Measurements from ENCODE around the gene ZP4.

The ZP4 gene

DNA sequence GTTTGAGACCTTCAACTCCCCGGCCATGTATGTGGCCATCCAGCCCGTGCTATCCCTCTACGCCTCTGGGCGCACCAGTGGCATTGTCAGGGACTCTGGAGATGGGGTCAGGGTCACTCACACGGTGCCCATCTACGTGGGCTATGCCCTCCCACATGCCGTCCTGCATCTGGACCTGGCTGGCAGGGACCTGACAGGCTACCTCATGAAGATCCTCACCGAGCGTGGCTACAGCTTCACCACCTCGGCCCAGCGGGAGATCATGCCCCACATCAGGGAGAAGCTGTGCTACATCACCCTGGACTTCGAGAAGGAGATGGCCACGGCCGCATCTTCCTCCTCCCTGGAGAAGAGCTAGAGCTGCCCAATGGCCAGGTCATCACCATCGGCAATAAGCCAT lies 36.5 kb upstream of the ZP4 start:
- no peak for TF ChIP-seq EGR1 (IDR thresholded peaks at IDR 0.05)
- TF ChIP-seq FOXM1 (IDR thresholded peaks at IDR 0.05; ENCODE audit: borderline replicate concordance, low read depth) = no peak
- no peak for TF ChIP-seq TCF12 (IDR thresholded peaks at IDR 0.05; ENCODE audit: low read depth)
- TF ChIP-seq EP300 (IDR thresholded peaks at IDR 0.05; ENCODE audit: borderline replicate concordance) = no peak
- no peak for TF ChIP-seq ZBTB7A (IDR thresholded peaks at IDR 0.05; ENCODE audit: low read depth)
- TF ChIP-seq CEBPB (IDR thresholded peaks at IDR 0.05) = no peak

DNA sequence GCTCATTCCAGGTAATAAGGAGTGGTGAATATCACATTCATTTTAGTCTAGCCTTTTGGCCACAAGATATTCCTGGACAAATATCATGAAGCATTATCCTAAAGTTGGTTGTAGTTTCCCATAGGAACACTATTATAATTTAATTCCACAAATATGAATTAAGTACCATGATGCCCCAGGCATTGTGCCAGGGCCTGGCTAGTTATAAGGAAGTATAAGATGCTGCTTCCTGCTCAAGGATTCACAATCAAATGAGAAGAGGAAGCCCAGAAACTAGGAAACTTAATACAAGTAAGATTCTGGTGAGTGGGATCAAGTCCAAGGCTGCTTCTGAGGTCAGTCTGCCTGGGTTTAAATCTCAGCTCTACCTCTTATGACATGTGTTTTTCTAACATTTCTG lies 30.6 kb upstream of the ZP4 start:
- no peak for TF ChIP-seq ZBTB7A (IDR thresholded peaks at IDR 0.05; ENCODE audit: low read depth)
- TF ChIP-seq, protein P1, sequence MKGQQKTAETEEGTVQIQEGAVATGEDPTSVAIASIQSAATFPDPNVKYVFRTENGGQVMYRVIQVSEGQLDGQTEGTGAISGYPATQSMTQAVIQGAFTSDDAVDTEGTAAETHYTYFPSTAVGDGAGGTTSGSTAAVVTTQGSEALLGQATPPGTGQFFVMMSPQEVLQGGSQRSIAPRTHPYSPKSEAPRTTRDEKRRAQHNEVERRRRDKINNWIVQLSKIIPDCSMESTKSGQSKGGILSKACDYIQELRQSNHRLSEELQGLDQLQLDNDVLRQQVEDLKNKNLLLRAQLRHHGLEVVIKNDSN (IDR thresholded peaks at IDR 0.05) = no peak
- TF ChIP-seq TCF12 (IDR thresholded peaks at IDR 0.05; ENCODE audit: low read depth) = no peak
- no peak for TF ChIP-seq TAF1 (IDR thresholded peaks at IDR 0.05; ENCODE audit: low read depth)
- TF ChIP-seq CEBPB (IDR thresholded peaks at IDR 0.05) = no peak
- TF ChIP-seq FOXM1 (IDR thresholded peaks at IDR 0.05; ENCODE audit: borderline replicate concordance, low read depth) = no peak
- TF ChIP-seq EGR1 (IDR thresholded peaks at IDR 0.05) = no peak
- TF ChIP-seq TEAD4 (IDR thresholded peaks at IDR 0.05) = no peak
- TF ChIP-seq RAD21 (IDR thresholded peaks at IDR 0.05; ENCODE audit: low read depth) = no peak
- TF ChIP-seq, protein P2, sequence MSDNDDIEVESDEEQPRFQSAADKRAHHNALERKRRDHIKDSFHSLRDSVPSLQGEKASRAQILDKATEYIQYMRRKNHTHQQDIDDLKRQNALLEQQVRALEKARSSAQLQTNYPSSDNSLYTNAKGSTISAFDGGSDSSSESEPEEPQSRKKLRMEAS (IDR thresholded peaks at IDR 0.05) = no peak
- TF ChIP-seq, protein P3, sequence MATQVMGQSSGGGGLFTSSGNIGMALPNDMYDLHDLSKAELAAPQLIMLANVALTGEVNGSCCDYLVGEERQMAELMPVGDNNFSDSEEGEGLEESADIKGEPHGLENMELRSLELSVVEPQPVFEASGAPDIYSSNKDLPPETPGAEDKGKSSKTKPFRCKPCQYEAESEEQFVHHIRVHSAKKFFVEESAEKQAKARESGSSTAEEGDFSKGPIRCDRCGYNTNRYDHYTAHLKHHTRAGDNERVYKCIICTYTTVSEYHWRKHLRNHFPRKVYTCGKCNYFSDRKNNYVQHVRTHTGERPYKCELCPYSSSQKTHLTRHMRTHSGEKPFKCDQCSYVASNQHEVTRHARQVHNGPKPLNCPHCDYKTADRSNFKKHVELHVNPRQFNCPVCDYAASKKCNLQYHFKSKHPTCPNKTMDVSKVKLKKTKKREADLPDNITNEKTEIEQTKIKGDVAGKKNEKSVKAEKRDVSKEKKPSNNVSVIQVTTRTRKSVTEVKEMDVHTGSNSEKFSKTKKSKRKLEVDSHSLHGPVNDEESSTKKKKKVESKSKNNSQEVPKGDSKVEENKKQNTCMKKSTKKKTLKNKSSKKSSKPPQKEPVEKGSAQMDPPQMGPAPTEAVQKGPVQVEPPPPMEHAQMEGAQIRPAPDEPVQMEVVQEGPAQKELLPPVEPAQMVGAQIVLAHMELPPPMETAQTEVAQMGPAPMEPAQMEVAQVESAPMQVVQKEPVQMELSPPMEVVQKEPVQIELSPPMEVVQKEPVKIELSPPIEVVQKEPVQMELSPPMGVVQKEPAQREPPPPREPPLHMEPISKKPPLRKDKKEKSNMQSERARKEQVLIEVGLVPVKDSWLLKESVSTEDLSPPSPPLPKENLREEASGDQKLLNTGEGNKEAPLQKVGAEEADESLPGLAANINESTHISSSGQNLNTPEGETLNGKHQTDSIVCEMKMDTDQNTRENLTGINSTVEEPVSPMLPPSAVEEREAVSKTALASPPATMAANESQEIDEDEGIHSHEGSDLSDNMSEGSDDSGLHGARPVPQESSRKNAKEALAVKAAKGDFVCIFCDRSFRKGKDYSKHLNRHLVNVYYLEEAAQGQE (IDR thresholded peaks at IDR 0.05; ENCODE audit: low read depth) = no peak
- no peak for TF ChIP-seq YY1 (IDR thresholded peaks at IDR 0.05; ENCODE audit: low read depth)
- no peak for TF ChIP-seq CREB1 (IDR thresholded peaks at IDR 0.05; ENCODE audit: low read depth)
- TF ChIP-seq NFIC (IDR thresholded peaks at IDR 0.05) = no peak
- TF ChIP-seq EP300 (IDR thresholded peaks at IDR 0.05; ENCODE audit: borderline replicate concordance) = no peak

DNA sequence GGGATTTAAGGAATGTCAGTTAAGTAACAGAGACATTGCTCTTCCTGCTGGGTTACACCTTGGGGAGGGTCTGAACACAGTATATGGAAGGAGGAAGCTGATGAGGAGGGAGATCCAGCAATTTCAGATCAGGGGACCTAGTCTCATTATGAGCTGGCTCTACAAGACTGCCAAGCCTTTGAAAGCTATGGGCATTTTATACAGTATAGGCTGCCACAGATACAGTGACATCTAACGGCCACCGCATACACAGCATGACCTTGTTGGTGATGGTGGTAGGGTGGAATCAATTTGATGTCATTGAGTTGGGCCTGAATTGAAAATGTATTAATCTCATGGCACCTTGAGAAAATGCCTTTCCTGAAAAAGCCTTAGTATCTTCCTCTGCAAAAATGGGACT lies 22.6 kb upstream of the ZP4 start:
- no peak for TF ChIP-seq TEAD4 (IDR thresholded peaks at IDR 0.05)
- TF ChIP-seq EGR1 (IDR thresholded peaks at IDR 0.05) = no peak
- TF ChIP-seq NFIC (IDR thresholded peaks at IDR 0.05) = no peak
- no peak for TF ChIP-seq CEBPB (IDR thresholded peaks at IDR 0.05)

DNA sequence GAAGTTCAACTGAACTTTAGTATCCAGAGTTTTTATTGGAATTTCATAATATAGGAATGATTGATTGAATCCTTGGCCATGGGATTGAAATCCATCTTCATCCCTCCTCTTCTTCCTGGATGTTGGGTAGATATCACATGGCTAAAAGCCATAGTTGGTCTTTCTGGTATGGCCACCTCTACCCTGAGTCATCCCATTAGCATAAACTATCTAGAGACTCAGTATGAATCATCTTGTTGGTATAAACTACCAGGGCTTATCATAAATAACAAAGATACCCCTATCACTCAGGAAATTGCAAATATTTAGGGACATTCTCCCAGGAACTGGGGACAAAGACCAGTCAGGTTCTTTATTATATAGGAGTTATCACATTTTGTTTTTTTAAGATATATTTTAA lies 21.2 kb upstream of the ZP4 start:
- TF ChIP-seq, protein P1 (IDR thresholded peaks at IDR 0.05) = no peak
- no peak for TF ChIP-seq TAF1 (IDR thresholded peaks at IDR 0.05; ENCODE audit: low read depth)
- no peak for TF ChIP-seq TEAD4 (IDR thresholded peaks at IDR 0.05)
- no peak for TF ChIP-seq CEBPB (IDR thresholded peaks at IDR 0.05)
- TF ChIP-seq ZBTB7A (IDR thresholded peaks at IDR 0.05; ENCODE audit: low read depth) = no peak
- TF ChIP-seq EP300 (IDR thresholded peaks at IDR 0.05; ENCODE audit: borderline replicate concordance) = no peak
- TF ChIP-seq, protein P2 (IDR thresholded peaks at IDR 0.05) = no peak
- no peak for TF ChIP-seq RAD21 (IDR thresholded peaks at IDR 0.05; ENCODE audit: low read depth)
- TF ChIP-seq YY1 (IDR thresholded peaks at IDR 0.05; ENCODE audit: low read depth) = no peak
- TF ChIP-seq, protein P3 (IDR thresholded peaks at IDR 0.05; ENCODE audit: low read depth) = no peak
- TF ChIP-seq EGR1 (IDR thresholded peaks at IDR 0.05) = no peak
- TF ChIP-seq NFIC (IDR thresholded peaks at IDR 0.05) = no peak
- no peak for TF ChIP-seq FOXM1 (IDR thresholded peaks at IDR 0.05; ENCODE audit: borderline replicate concordance, low read depth)
- no peak for TF ChIP-seq TCF12 (IDR thresholded peaks at IDR 0.05; ENCODE audit: low read depth)
- no peak for TF ChIP-seq CREB1 (IDR thresholded peaks at IDR 0.05; ENCODE audit: low read depth)

DNA sequence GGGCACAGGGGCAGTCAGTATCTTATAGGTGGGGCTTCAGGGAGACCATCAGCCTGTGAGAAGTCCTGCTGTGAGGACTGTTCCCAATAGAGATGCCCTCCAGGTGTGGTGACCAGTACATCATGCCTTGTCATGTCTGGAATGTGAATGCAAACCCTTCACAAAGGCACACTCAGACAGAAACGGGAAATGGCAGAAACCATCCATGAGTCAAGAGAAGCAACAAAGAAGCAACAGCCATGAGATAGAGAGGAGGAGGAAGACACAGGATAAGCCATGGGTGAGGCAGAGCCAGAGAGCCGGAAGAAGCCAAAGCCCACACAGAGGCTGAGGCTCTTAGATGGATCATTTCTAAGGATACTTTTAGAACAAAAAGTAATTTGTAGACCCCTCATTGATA lies 20.1 kb upstream of the ZP4 start:
- no peak for TF ChIP-seq CREB1 (IDR thresholded peaks at IDR 0.05; ENCODE audit: low read depth)
- TF ChIP-seq NFIC (IDR thresholded peaks at IDR 0.05) = no peak
- TF ChIP-seq, protein P3 (IDR thresholded peaks at IDR 0.05; ENCODE audit: low read depth) = no peak
- no peak for TF ChIP-seq YY1 (IDR thresholded peaks at IDR 0.05; ENCODE audit: low read depth)
- TF ChIP-seq TCF12 (IDR thresholded peaks at IDR 0.05; ENCODE audit: low read depth) = no peak
- no peak for TF ChIP-seq EGR1 (IDR thresholded peaks at IDR 0.05)
- TF ChIP-seq RAD21 (IDR thresholded peaks at IDR 0.05; ENCODE audit: low read depth) = no peak
- TF ChIP-seq, protein P1 (IDR thresholded peaks at IDR 0.05) = no peak
- no peak for TF ChIP-seq EP300 (IDR thresholded peaks at IDR 0.05; ENCODE audit: borderline replicate concordance)
